Ramos (cell line): ENCODE results near the gene SMPX.
"Not testable (repeated sequence)": the region's sequence is repeated elsewhere in the genome, so short reads cannot be mapped to it uniquely, and the experiment has no call there.

Source experiments
- in situ Hi-C: fragments of 300-500 bp; cut with MboI; formaldehyde crosslinking; loops from one replicate; pipeline ENCODE4 v1.14.3; 2022; ENCODE audit warnings: low sequenced_read_pairs; ENCODE audit not compliant: unreplicated experiment

Gene SMPX

GRCh38 chrX:21757960-21758359 lies at the start of gene SMPX:
SMPX (minus strand) TSS chrX:21758116; CDS start chrX:21754290, 3,826 bp downstream.
- in situ Hi-C loops: no loop called here

- in situ Hi-C loops: no loop called here
Observed at GRCh38 chrX:21806691-21807090, 48.8 kb upstream of the SMPX start.

GRCh38 chrX:21802839-21803238 lies 44.9 kb upstream of the SMPX start:
- in situ Hi-C loops: no loop called here

- in situ Hi-C loops: no loop called here
Observed at GRCh38 chrX:21802054-21802670, 44.2 kb upstream of the SMPX start.

GRCh38 chrX:21800344-21800770 lies 42.4 kb upstream of the SMPX start:
- in situ Hi-C loops: no loop called here

- in situ Hi-C loops: no loop called here
Observed at GRCh38 chrX:21799767-21800166, 41.9 kb upstream of the SMPX start.

GRCh38 chrX:21798677-21799219 lies 40.8 kb upstream of the SMPX start:
- in situ Hi-C loops: no loop called here

GRCh38 chrX:21781976-21782375 lies 24.1 kb upstream of the SMPX start:
- in situ Hi-C loops: no loop called here

- in situ Hi-C loops: no loop called here
Observed at GRCh38 chrX:21781525-21781924, 23.6 kb upstream of the SMPX start.

GRCh38 chrX:21779095-21779494 lies 21.2 kb upstream of the SMPX start:
- in situ Hi-C loops: no loop called here

- in situ Hi-C loops: no loop called here
Observed at GRCh38 chrX:21778236-21778635, 20.3 kb upstream of the SMPX start.

GRCh38 chrX:21775128-21775527 lies 17.2 kb upstream of the SMPX start:
- in situ Hi-C loops: not testable (repeated sequence)

GRCh38 chrX:21773036-21773435 lies 15.1 kb upstream of the SMPX start:
- in situ Hi-C loops: not testable (repeated sequence)

- in situ Hi-C loops: no loop called here
Observed at GRCh38 chrX:21770631-21771321, 12.9 kb upstream of the SMPX start.

- in situ Hi-C loops: no loop called here
Observed at GRCh38 chrX:21766101-21766500, 8.2 kb upstream of the SMPX start.

- in situ Hi-C loops: no loop called here
Observed at GRCh38 chrX:21764008-21764407, 6.1 kb upstream of the SMPX start.

GRCh38 chrX:21758488-21758887 lies 572 bp upstream of the SMPX start:
- in situ Hi-C loops: no loop called here

GRCh38 chrX:21756785-21757529 lies 959 bp downstream of the SMPX start:
- in situ Hi-C loops: no loop called here

GRCh38 chrX:21749924-21750323 lies 8.0 kb downstream of the SMPX start:
- in situ Hi-C loops: loop anchor here (25.0 kb wide), 1 partner anchor 1213 kb away; no protein-coding TSS in a partner anchor

- in situ Hi-C loops: loop anchor here (25.0 kb wide), 1 partner anchor 1211 kb away; no protein-coding TSS in a partner anchor
Observed at GRCh38 chrX:21748235-21748634, 9.7 kb downstream of the SMPX start.

- in situ Hi-C loops: loop anchor here (25.0 kb wide), 1 partner anchor 1210 kb away; no protein-coding TSS in a partner anchor
Observed at GRCh38 chrX:21747558-21747957, 10.4 kb downstream of the SMPX start.
